ENCODE measurements around the gene MYBPHL. TPM values are rescaled to one million over a fixed set of nuclear protein-coding genes. Genes with fewer than 3 reads are reported as not detected.

MYBPHL gene
- total RNA-seq, 4 donors from 2014 or later, result 3.1 TPM; not detected in 3

DNA sequence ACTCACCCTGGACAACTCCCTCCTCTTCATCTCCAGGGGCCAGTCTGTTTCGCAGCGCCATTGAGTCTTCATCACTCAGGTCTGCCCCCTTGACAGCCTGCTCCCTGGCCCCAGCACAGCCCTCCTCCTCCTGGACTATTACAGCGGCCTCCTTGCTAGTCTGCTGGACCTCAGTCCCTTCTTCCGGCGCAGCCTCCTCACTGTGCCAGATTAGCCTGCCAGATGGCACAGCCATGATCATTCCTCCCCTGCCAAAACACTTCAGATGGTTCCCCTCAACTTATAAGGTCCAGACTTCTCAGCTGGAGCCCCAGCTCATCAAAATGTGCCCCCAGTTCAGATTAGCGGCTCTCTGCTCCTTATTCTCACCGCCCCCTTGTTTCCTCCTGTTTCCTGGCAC lies 64.4 kb downstream of the MYBPHL start:
- no peak overlapping the region for H3K4me3 ChIP-seq
- in situ Hi-C loops (cut with MboI; ENCODE audit: low sequenced_read_pairs in 4 of 4), result no loop called here
- H3K27me3 ChIP-seq, result no peaks in the 10 kb centered on the region
- H3K27ac ChIP-seq, result no peak overlapping the region
- DNase-seq (no peak), ATAC-seq (peak in 1 of 2 donors; percentile 13)
- TF ChIP-seq, protein P1, sequence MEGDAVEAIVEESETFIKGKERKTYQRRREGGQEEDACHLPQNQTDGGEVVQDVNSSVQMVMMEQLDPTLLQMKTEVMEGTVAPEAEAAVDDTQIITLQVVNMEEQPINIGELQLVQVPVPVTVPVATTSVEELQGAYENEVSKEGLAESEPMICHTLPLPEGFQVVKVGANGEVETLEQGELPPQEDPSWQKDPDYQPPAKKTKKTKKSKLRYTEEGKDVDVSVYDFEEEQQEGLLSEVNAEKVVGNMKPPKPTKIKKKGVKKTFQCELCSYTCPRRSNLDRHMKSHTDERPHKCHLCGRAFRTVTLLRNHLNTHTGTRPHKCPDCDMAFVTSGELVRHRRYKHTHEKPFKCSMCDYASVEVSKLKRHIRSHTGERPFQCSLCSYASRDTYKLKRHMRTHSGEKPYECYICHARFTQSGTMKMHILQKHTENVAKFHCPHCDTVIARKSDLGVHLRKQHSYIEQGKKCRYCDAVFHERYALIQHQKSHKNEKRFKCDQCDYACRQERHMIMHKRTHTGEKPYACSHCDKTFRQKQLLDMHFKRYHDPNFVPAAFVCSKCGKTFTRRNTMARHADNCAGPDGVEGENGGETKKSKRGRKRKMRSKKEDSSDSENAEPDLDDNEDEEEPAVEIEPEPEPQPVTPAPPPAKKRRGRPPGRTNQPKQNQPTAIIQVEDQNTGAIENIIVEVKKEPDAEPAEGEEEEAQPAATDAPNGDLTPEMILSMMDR (IDR thresholded peaks at IDR 0.05 in 4 of 5, conservative IDR thresholded peaks at IDR 0.05 in 1 of 5), result no peak
- TF ChIP-seq POLR2A (IDR thresholded peaks at IDR 0.05), result no peak
- intact Hi-C loops (cut with DNase I; ENCODE audit: low total_unique reads), result no loop called here
- H3K4me1 ChIP-seq, result peaks cover 28 to 30% of the 10 kb centered on the region in 2 donors
- H3K36me3 ChIP-seq, result peaks cover 0 to 18% of the 10 kb centered on the region in 2 donors
- no peaks in the 10 kb centered on the region for H3K9me3 ChIP-seq

Other genes starting within 250 kb of the MYBPHL start
- 10 to 100 TPM; 28.8 to 83.3 (median 65.5) TPM for gene TAF13, start 231.0 kb downstream of the MYBPHL start, total RNA-seq
- gene TMEM167B, start 216.2 kb downstream of the MYBPHL start, total RNA-seq, result 10 to 100 TPM; 17.5 to 26.3 (median 21.8) TPM
- under 1 TPM in 1 of 4 donors, not detected in 3; 0.17 TPM for gene ELAPOR1, start 192.9 kb downstream of the MYBPHL start, total RNA-seq
- 100 to 1,000 TPM in 1 of 4 donors, 10 to 100 TPM in 3; 97.6 to 116 (median 98.7) TPM for gene SARS1, start 93.1 kb downstream of the MYBPHL start, total RNA-seq
- gene CELSR2, start 57.5 kb downstream of the MYBPHL start, total RNA-seq, result 10 to 100 TPM in 1 of 4 donors, 1 to 10 TPM in 3; 5.8 to 12.5 (median 7.9) TPM
- gene PSRC1, start 23.9 kb downstream of the MYBPHL start, total RNA-seq, result 1 to 10 TPM in 1 of 4 donors, under 1 TPM in 2, not detected in 1; 0.19 to 2.3 (median 0.84) TPM
- gene SORT1, start 90.9 kb upstream of the MYBPHL start, total RNA-seq, result 100 to 1,000 TPM in 3 of 4 donors, 10 to 100 TPM in 1; 93.7 to 226 (median 190) TPM
- 10 to 100 TPM; 63.5 to 82.5 (median 78.2) TPM for gene PSMA5, start 119.4 kb upstream of the MYBPHL start, total RNA-seq
- gene SYPL2, start 159.5 kb upstream of the MYBPHL start, total RNA-seq, result 100 to 1,000 TPM in 1 of 4 donors, 10 to 100 TPM in 3; 15.7 to 127 (median 83.7) TPM
- 10 to 100 TPM in 1 of 4 donors, 1 to 10 TPM in 3; 2.1 to 12.1 (median 6.5) TPM for gene ATXN7L2, start 176.9 kb upstream of the MYBPHL start, total RNA-seq
- 1 to 10 TPM; 3.1 to 8.0 (median 3.9) TPM for gene CYB561D1, start 187.1 kb upstream of the MYBPHL start, total RNA-seq
- 10 to 100 TPM in 3 of 4 donors, 1 to 10 TPM in 1; 8.6 to 20.9 (median 15.1) TPM for gene AMIGO1, start 202.7 kb upstream of the MYBPHL start, total RNA-seq
- gene GPR61, start 232.9 kb upstream of the MYBPHL start, total RNA-seq, result not detected
- gene GNAI3, start 241.6 kb upstream of the MYBPHL start, total RNA-seq, result 1 to 10 TPM in 3 of 4 donors, under 1 TPM in 1; 0.90 to 2.5 (median 1.8) TPM